Lower lobe of right lung (tissue), 2 donors: ENCODE measurements around the gene NMNAT1. TPM values are rescaled to one million over a fixed set of nuclear protein-coding genes. Genes with fewer than 3 reads are reported as not detected.

Experiments
- ATAC-seq, 2 donors: fragments of 200-7000 bp; cut with Tn5 transposase; one replicate each; pipeline ENCODE4 v1.9.1; 2020 to 2022; ENCODE audit warnings: mild to moderate bottlenecking in 2 of 2, moderate library complexity in 2 of 2
- DNase-seq: peaks from one replicate; pipeline ENCODE4 v3.0.0-alpha.2; 2020
- H3K27ac ChIP-seq: fragments of 200-600 bp; one replicate; pipeline ENCODE4 v1.8.0; 2022
- H3K27me3 ChIP-seq: fragments of 200-600 bp; one replicate; pipeline ENCODE4 v1.8.0; 2022; ENCODE audit warnings: low read depth
- H3K36me3 ChIP-seq: fragments of 200-600 bp; one replicate; pipeline ENCODE4 v1.8.0; 2022; ENCODE audit warnings: mild to moderate bottlenecking
- H3K4me1 ChIP-seq: fragments of 200-600 bp; one replicate; pipeline ENCODE4 v1.8.0; 2022
- H3K4me3 ChIP-seq: fragments of 200-600 bp; one replicate; pipeline ENCODE4 v1.8.0; 2022; ENCODE audit warnings: mild to moderate bottlenecking
- H3K9me3 ChIP-seq: fragments of 200-600 bp; one replicate; pipeline ENCODE4 v1.8.0; 2022
- intact Hi-C: fragments of 100-400 bp; cut with DNase I; formaldehyde crosslinking; loops from one replicate; pipeline ENCODE4 v1.11.0; 2022
- total RNA-seq: library from RNA; stranded (reverse); fragmentation: NEBNext Ultra II Directional; extraction: Animal tissue kit (Norgen Biotek cat#: 25700); gene quantifications from one replicate; pipeline ENCODE4 v1.2.1, GENCODE V29; 2021
- TF ChIP-seq, protein P1 (sequence below): fragments of 200-600 bp; IDR thresholded peaks from one replicate; pipeline ENCODE4 v1.8.0; 2022; ENCODE audit warnings: antibody characterized with exemption, mild to moderate bottlenecking
- donor health status: DM: no; HTN: yes; CAD: no; lungs with severe emphysema.

Gene NMNAT1
- total RNA-seq, 1 donor from 2014 or later = 9.2 TPM

DNA sequence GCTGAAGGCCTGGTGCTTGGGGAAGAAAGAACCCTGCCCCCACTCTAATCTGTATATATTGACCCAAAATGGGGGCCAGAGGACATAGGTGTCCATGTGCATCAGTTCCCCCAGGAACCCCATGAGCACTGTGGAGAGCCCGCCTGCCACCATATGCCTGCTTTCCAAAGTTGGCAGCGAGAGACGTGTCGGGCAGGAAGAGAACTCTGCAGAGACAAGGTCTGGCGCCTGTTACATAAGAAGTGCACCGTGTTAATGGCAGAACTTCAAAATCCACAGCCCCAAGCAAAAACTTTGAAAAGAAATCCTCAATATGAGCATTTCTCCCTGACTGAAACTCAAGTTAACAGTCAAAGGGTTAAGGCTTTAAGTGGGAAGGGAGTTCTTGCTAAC, 41.2 kb upstream of the NMNAT1 start:
- TF ChIP-seq, protein P1, sequence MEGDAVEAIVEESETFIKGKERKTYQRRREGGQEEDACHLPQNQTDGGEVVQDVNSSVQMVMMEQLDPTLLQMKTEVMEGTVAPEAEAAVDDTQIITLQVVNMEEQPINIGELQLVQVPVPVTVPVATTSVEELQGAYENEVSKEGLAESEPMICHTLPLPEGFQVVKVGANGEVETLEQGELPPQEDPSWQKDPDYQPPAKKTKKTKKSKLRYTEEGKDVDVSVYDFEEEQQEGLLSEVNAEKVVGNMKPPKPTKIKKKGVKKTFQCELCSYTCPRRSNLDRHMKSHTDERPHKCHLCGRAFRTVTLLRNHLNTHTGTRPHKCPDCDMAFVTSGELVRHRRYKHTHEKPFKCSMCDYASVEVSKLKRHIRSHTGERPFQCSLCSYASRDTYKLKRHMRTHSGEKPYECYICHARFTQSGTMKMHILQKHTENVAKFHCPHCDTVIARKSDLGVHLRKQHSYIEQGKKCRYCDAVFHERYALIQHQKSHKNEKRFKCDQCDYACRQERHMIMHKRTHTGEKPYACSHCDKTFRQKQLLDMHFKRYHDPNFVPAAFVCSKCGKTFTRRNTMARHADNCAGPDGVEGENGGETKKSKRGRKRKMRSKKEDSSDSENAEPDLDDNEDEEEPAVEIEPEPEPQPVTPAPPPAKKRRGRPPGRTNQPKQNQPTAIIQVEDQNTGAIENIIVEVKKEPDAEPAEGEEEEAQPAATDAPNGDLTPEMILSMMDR = no peak
- Histone ChIP-seq H3K9me3 (no peaks in the 10 kb centered on the region), H3K27ac (peak overlapping the region; percentile 88), H3K4me1 (peaks cover 34% of the 10 kb centered on the region), H3K27me3 (no peaks in the 10 kb centered on the region), H3K36me3 (peaks cover 4% of the 10 kb centered on the region), H3K4me3 (no peak overlapping the region)
- intact Hi-C loops = no loop called here
- ATAC-seq = no peak
- no peak for DNase-seq

DNA sequence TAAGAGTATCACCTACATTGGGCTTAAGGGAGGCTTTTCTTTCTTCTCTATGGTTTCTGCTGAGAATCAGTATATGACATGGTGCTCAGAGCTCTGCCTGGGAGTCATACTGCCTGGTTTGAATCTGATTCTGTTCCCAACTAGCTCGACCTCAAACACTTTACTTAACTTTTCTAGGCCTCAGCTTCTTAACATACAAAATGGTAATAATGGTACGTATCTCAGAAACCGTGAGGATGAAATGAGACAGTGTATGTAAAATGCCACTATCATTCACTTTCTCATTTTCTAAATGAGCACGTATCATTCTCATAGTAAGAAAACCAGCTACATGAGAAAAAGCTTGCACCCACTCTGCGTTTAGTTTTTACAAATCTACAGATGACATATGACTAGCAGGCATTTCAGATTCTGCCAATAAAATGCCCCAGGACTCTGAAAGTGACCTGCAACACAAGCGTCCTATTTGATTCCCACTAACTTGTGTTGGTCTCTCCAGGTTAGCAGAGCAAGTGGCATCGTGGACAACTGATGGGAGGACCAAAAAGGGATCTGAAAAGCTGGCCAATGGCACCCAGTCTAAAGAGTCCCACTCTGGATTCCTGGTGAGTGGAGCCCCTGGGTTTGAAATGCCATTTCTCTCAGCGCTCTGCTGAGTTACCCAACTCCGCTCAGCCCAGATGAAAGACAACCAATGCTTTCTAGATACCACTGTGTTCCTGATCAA, 39.3 kb upstream of the NMNAT1 start:
- no peaks in the 10 kb centered on the region for H3K27me3 ChIP-seq
- no peak for ATAC-seq
- DNase-seq = no peak
- H3K27ac ChIP-seq = peak overlapping the region; percentile 88
- intact Hi-C loops = no loop called here
- H3K36me3 ChIP-seq = peaks cover 4% of the 10 kb centered on the region
- TF ChIP-seq, protein P1 = no peak
- no peak overlapping the region for H3K4me3 ChIP-seq
- peaks cover 51% of the 10 kb centered on the region for H3K4me1 ChIP-seq
- H3K9me3 ChIP-seq = no peaks in the 10 kb centered on the region

DNA sequence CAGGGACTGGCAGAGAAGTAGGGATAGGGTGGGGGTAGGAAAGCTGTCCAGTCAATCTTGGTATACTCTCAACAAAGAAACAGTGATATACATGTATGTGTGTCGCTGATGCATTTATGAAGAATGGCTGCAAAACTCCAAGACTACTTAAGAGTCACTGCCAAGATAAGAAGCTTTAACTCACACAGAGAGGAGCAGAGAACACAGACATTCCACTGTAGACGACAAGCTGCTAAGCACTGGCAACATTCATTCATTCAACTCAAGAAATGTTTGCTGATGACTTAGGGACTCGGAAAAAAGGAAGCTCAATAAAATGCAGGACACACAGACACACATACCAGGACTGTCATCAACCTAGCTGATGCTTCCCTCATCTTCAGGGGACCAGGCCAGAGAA, 38.7 kb upstream of the NMNAT1 start:
- no peaks in the 10 kb centered on the region for H3K9me3 ChIP-seq
- intact Hi-C loops = no loop called here
- peaks cover 4% of the 10 kb centered on the region for H3K36me3 ChIP-seq
- peaks cover 57% of the 10 kb centered on the region for H3K4me1 ChIP-seq
- H3K27ac ChIP-seq = no peak overlapping the region
- H3K4me3 ChIP-seq = no peak overlapping the region
- TF ChIP-seq, protein P1 = no peak
- ATAC-seq = no peak
- no peaks in the 10 kb centered on the region for H3K27me3 ChIP-seq
- no peak for DNase-seq

DNA sequence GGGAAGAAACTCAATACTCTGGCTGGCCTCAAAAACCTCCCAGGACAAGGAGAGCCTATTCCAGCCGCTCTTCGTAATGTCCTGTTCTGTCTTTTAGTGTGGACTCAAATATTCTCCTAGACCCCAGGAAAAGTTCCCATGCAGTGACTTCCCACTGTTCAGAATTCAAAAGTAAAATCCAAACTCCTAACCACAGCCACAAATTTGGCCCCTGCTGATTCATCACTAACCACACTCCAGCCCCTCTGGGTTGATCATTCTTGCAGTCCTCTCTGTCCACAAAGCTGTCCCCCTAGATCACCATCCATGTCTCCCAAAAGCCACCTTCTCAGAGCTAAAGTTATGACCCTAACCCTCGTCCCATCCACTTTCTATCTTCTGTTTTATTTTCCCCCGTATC, 38.3 kb upstream of the NMNAT1 start:
- TF ChIP-seq, protein P1 = no peak
- H3K36me3 ChIP-seq = peaks cover 4% of the 10 kb centered on the region
- no peak overlapping the region for H3K4me3 ChIP-seq
- H3K4me1 ChIP-seq = peaks cover 53% of the 10 kb centered on the region
- no peaks in the 10 kb centered on the region for H3K27me3 ChIP-seq
- DNase-seq (no peak), ATAC-seq (no peak)
- no peak overlapping the region for H3K27ac ChIP-seq
- no peaks in the 10 kb centered on the region for H3K9me3 ChIP-seq
- intact Hi-C loops = no loop called here

DNA sequence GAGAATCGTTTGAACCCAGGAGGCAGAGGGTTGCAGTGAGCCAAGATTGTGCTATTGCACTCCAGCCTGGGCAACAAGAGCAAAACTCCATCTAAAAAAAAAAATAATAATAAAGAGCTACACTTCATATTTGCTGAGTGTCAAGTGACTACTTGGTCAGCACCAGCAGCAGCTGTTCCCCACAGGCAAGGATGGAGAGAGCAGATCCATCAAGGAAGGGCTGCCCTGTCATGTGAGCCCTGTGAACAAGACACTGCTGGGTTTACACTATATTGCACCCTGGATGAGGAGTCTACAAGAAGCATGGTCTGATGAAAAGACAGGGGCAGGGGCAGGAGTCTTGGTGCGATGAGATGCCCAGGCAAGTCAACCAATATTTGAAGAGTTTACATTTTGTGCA, 36.8 kb upstream of the NMNAT1 start:
- TF ChIP-seq, protein P1 = no peak
- Histone ChIP-seq H3K27ac (no peak overlapping the region), H3K4me1 (peaks cover 46% of the 10 kb centered on the region), H3K27me3 (no peaks in the 10 kb centered on the region), H3K9me3 (no peaks in the 10 kb centered on the region), H3K36me3 (peaks cover 4% of the 10 kb centered on the region), H3K4me3 (no peak overlapping the region)
- no peak for ATAC-seq
- no peak for DNase-seq
- intact Hi-C loops = no loop called here
